GM21381 (cell line): ENCODE data around the gene FUCA1.
"Not testable (repeated sequence)": the region's sequence is repeated elsewhere in the genome, so short reads cannot be mapped to it uniquely, and the experiment has no call there.

Experiments used
- ATAC-seq: cut with Tn5 transposase; IDR thresholded peaks from one replicate; pipeline ENCODE4 v1.9.1; 2021; ENCODE audit warnings: mild to moderate bottlenecking, moderate library complexity; ENCODE audit not compliant: unreplicated experiment

FUCA1 gene

GRCh38 chr1:23843644-23844043 lies 24.4 kb downstream of the FUCA1 start:
- ATAC-seq, result no peak

- no peak for ATAC-seq
These were observed 29.7 kb downstream of the FUCA1 start for GRCh38 chr1:23838401-23838866.

GRCh38 chr1:23837908-23838307 lies 30.2 kb downstream of the FUCA1 start:
- ATAC-seq, result no peak

GRCh38 chr1:23836037-23836436 lies 32.1 kb downstream of the FUCA1 start:
- ATAC-seq, result no peak

- not testable (repeated sequence) for ATAC-seq
These were observed 33.9 kb downstream of the FUCA1 start for GRCh38 chr1:23834156-23834555.

- no peak for ATAC-seq
These were observed 40.4 kb downstream of the FUCA1 start for GRCh38 chr1:23827717-23828116.

- ATAC-seq, result not testable (repeated sequence)
These were observed 41.5 kb downstream of the FUCA1 start for GRCh38 chr1:23826590-23826989.

GRCh38 chr1:23825762-23826522 lies 42.1 kb downstream of the FUCA1 start:
- ATAC-seq, result peak; percentile 40

- peak; percentile 83 for ATAC-seq
These were observed 42.9 kb downstream of the FUCA1 start, which contains the start of gene HMGCL for GRCh38 chr1:23825076-23825761. Gene HMGCL, minus strand, starts transcription at chr1:23825429. Its CDS starts 14 bp downstream, at chr1:23825415.

- no peak for ATAC-seq
These were observed 43.4 kb downstream of the FUCA1 start for GRCh38 chr1:23824711-23825075.

GRCh38 chr1:23823767-23824166 lies 44.3 kb downstream of the FUCA1 start:
- no peak for ATAC-seq

- ATAC-seq, result no peak
These were observed 50.5 kb downstream of the FUCA1 start for GRCh38 chr1:23817633-23818032.

GRCh38 chr1:23816906-23817305 lies 51.2 kb downstream of the FUCA1 start:
- no peak for ATAC-seq

GRCh38 chr1:23816361-23816760 lies 51.7 kb downstream of the FUCA1 start:
- ATAC-seq, result no peak

GRCh38 chr1:23814016-23814415 lies 54.1 kb downstream of the FUCA1 start:
- ATAC-seq, result no peak

GRCh38 chr1:23810818-23811540 lies 57.1 kb downstream of the FUCA1 start:
- ATAC-seq, result no peak

- no peak for ATAC-seq
These were observed 58.3 kb downstream of the FUCA1 start for GRCh38 chr1:23809751-23810171.

GRCh38 chr1:23807453-23807852 lies 60.6 kb downstream of the FUCA1 start:
- ATAC-seq, result no peak

GRCh38 chr1:23806280-23806679 lies 61.8 kb downstream of the FUCA1 start:
- no peak for ATAC-seq

- ATAC-seq, result no peak
These were observed 63.1 kb downstream of the FUCA1 start for GRCh38 chr1:23805025-23805424.

GRCh38 chr1:23804183-23804835 lies 63.8 kb downstream of the FUCA1 start:
- no peak for ATAC-seq
